PFSK-1 (cell line): ENCODE measurements around the gene RAP1GDS1.

Experiments
- FOXP2 ChIP-seq: optimal IDR thresholded peaks from 2 replicates; pipeline ENCODE3; 2011; ENCODE audit warnings: borderline replicate concordance, control low read depth, inconsistent platforms; ENCODE audit not compliant: insufficient read depth; ENCODE audit errors: extremely low read length, extremely low read depth
- POLR2AphosphoS5 ChIP-seq: IDR thresholded peaks from 2 replicates; pipeline ENCODE4 v1.6.1; 2012; ENCODE audit warnings: low read depth, mild to moderate bottlenecking, control low read depth, low read length, moderate library complexity
- REST ChIP-seq, 2 experiments: IDR thresholded peaks; 2 replicates each; pipeline versions ENCODE4 v1.6.1 to v1.8.0; 2011 to 2012; ENCODE audit warnings: low read depth in 2 of 2, low read length in 2 of 2, control low read depth in 1 of 2, inconsistent platforms in 1 of 2, mild to moderate bottlenecking in 1 of 2, moderate library complexity in 1 of 2; ENCODE audit not compliant: insufficient read depth in 1 of 2
- SIN3A ChIP-seq: IDR thresholded peaks from 2 replicates; pipeline ENCODE4 v1.6.1; 2012; ENCODE audit warnings: mild to moderate bottlenecking, low read length, moderate library complexity, borderline replicate concordance; ENCODE audit not compliant: insufficient read depth
- TAF1 ChIP-seq: IDR thresholded peaks from 2 replicates; pipeline ENCODE4 v1.6.1; 2012; ENCODE audit warnings: low read length, control low read depth, borderline replicate concordance; ENCODE audit not compliant: insufficient read depth

Gene RAP1GDS1

GRCh38 chr4:98470366-98470765, 209.2 kb downstream of the RAP1GDS1 start:
- no peak for TF ChIP-seq SIN3A
- TF ChIP-seq REST (IDR thresholded peaks at IDR 0.05; ENCODE audit: insufficient read depth in 1 of 2, low read depth in 2 of 2, low read length in 2 of 2), result no peak
- no peak for TF ChIP-seq FOXP2

- TF ChIP-seq FOXP2, result no peak
- TF ChIP-seq TAF1, result no peak
- TF ChIP-seq SIN3A, result no peak
- no peak for TF ChIP-seq POLR2AphosphoS5
- no peak for TF ChIP-seq REST (IDR thresholded peaks at IDR 0.05; ENCODE audit: insufficient read depth in 1 of 2, low read depth in 2 of 2, low read length in 2 of 2)
Observed at GRCh38 chr4:98470831-98471230, 209.6 kb downstream of the RAP1GDS1 start.

DNA sequence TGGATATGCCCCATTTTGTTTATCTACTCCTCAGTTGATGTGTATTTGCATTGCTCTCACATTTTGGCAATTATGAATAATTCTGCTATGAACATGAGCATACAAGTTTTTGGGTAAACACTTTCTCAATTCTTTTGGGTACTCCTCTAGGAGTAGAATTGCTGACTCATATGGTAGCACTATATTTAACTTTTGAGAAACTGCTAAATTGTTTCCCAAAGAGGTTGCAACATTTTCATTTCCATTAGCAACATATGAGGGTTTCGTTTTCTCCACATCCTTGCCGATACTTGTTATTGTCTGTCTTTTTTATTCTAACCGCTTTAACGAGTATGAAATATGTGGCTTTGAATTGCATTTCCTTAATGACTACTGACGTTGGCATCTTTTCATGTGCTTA, 211.9 kb downstream of the RAP1GDS1 start:
- TF ChIP-seq FOXP2 (no peak), TAF1 (no peak), REST (IDR thresholded peaks at IDR 0.05; ENCODE audit: insufficient read depth in 1 of 2, low read depth in 2 of 2, low read length in 2 of 2) (no peak), SIN3A (no peak), POLR2AphosphoS5 (no peak)

- TF ChIP-seq SIN3A (no peak), POLR2AphosphoS5 (no peak), FOXP2 (no peak), TAF1 (no peak), REST (IDR thresholded peaks at IDR 0.05; ENCODE audit: insufficient read depth in 1 of 2, low read depth in 2 of 2, low read length in 2 of 2) (no peak)
Observed at GRCh38 chr4:98474408-98474844, 213.2 kb downstream of the RAP1GDS1 start.

DNA sequence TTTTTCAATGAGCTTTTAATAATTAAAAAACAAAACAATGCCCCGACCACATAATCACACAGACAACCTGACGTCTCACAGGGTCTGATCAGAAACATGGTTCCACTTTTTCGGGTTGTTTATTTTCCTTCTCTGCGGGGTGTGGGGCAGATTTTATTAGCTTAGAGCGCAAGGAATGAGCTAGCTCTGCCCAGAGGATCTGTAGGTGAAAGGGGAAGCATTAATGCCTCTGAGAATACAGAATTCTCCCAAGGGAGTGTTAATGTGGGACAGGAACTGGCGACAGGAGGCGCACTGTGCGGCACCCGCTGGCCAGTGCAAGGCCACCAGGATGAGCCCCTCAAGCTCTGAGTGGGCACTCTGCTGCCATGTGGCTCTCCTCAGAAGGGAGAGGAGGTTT, 215.7 kb downstream of the RAP1GDS1 start:
- TF ChIP-seq SIN3A, result no peak
- no peak for TF ChIP-seq POLR2AphosphoS5
- no peak for TF ChIP-seq TAF1

GRCh38 chr4:98480535-98480934, 219.4 kb downstream of the RAP1GDS1 start:
- TF ChIP-seq REST (IDR thresholded peaks at IDR 0.05; ENCODE audit: insufficient read depth in 1 of 2, low read depth in 2 of 2, low read length in 2 of 2), result no peak
- no peak for TF ChIP-seq POLR2AphosphoS5
